M059J (cell line): ENCODE data around the gene OPN4. TPM values are rescaled to one million over a fixed set of nuclear protein-coding genes. Genes with fewer than 3 reads are reported as not detected.

Experiments used
- total RNA-seq: library from RNA; depleted of rRNA; stranded (reverse); fragments of >200 nt; shearing (Covaris generic); gene quantifications from 2 replicates; pipeline ENCODE4 v1.2.3, GENCODE V29; 2014; rRNA removed

Gene OPN4
- total RNA-seq, 1 experiment from 2014 or later = 0.52 TPM

Other genes starting within 250 kb of the OPN4 start
- 22.4 and 32.2 TPM in 2 replicates for gene WAPL, start 132.8 kb upstream of the OPN4 start, total RNA-seq
- 0.05 TPM in 2 replicates for gene LDB3, start 14.0 kb downstream of the OPN4 start, total RNA-seq
- gene BMPR1A, start 102.1 kb downstream of the OPN4 start, total RNA-seq = 22.4 and 29.1 TPM in 2 replicates